Measurements from ENCODE around the gene EIF4EBP3. TPM values are rescaled to one million over a fixed set of nuclear protein-coding genes. Genes with fewer than 3 reads are reported as not detected.

Gene EIF4EBP3
- total RNA-seq, 1 donor from 2014 or later = 38.1 TPM

- no peaks in the 10 kb centered on the region for H3K27me3 ChIP-seq
- intact Hi-C loops (cut with DNase I) = no loop called here
- DNase-seq (ENCODE audit: extremely low spot score in 2 of 2) = no peak
- peaks cover 0 to 26% of the 10 kb centered on the region in 2 donors for H3K36me3 ChIP-seq
- H3K9me3 ChIP-seq = no peaks in the 10 kb centered on the region
- no peak overlapping the region for H3K4me3 ChIP-seq
- TF ChIP-seq POLR2A (IDR thresholded peaks at IDR 0.05) = no peak
- no peak for TF ChIP-seq CTCF (IDR thresholded peaks at IDR 0.05)
- no peak for TF ChIP-seq POLR2AphosphoS5 (IDR thresholded peaks at IDR 0.05; ENCODE audit: insufficient read depth in 1 of 2, low read depth in 1 of 2)
- H3K4me1 ChIP-seq = peaks cover 39% of the 10 kb centered on the region
- H3K27ac ChIP-seq = no peak overlapping the region
Measured at GRCh38 chr5:140554454-140554853, 7.0 kb downstream of the EIF4EBP3 start.

GRCh38 chr5:140555747-140556312 is 8.4 kb downstream of the EIF4EBP3 start:
- Histone ChIP-seq H3K9me3 (no peaks in the 10 kb centered on the region), H3K4me1 (peaks cover 30% of the 10 kb centered on the region), H3K27me3 (no peaks in the 10 kb centered on the region), H3K36me3 (peaks cover 0 to 23% of the 10 kb centered on the region in 2 donors), H3K27ac (no peak overlapping the region), H3K4me3 (peak overlapping the region; percentile 0 to 74)
- intact Hi-C loops (cut with DNase I) = no loop called here
- no peak for DNase-seq (ENCODE audit: extremely low spot score in 2 of 2)
- no peak for TF ChIP-seq POLR2AphosphoS5 (IDR thresholded peaks at IDR 0.05; ENCODE audit: insufficient read depth in 1 of 2, low read depth in 1 of 2)
- TF ChIP-seq POLR2A (IDR thresholded peaks at IDR 0.05) = no peak
- no peak for TF ChIP-seq CTCF (IDR thresholded peaks at IDR 0.05)

- TF ChIP-seq CTCF (IDR thresholded peaks at IDR 0.05) (no peak), POLR2A (IDR thresholded peaks at IDR 0.05) (no peak), POLR2AphosphoS5 (IDR thresholded peaks at IDR 0.05; ENCODE audit: insufficient read depth in 1 of 2, low read depth in 1 of 2) (no peak)
- peaks cover 0 to 19% of the 10 kb centered on the region in 2 donors for H3K36me3 ChIP-seq
- DNase-seq (ENCODE audit: extremely low spot score in 2 of 2) = no peak
- no peaks in the 10 kb centered on the region for H3K9me3 ChIP-seq
- H3K27me3 ChIP-seq = no peaks in the 10 kb centered on the region
- H3K27ac ChIP-seq = no peak overlapping the region
- intact Hi-C loops (cut with DNase I) = no loop called here
- H3K4me1 ChIP-seq = peaks cover 30% of the 10 kb centered on the region
- peak overlapping the region; percentile 74 to 83 for H3K4me3 ChIP-seq
Measured at GRCh38 chr5:140556438-140556837, 9.0 kb downstream of the EIF4EBP3 start.

- H3K4me3 ChIP-seq = peak within 1 kb of the TSS; percentile 74 to 83
- peaks cover 0 to 12% of the 10 kb centered on the region in 2 donors for H3K36me3 ChIP-seq
- no peaks in the 10 kb centered on the region for H3K9me3 ChIP-seq
- intact Hi-C loops (cut with DNase I) = no loop called here
- H3K4me1 ChIP-seq = peaks cover 35% of the 10 kb centered on the region
- TF ChIP-seq CTCF (IDR thresholded peaks at IDR 0.05) (no peak), POLR2A (IDR thresholded peaks at IDR 0.05) (peak; percentile 47 to 85), POLR2AphosphoS5 (IDR thresholded peaks at IDR 0.05; ENCODE audit: insufficient read depth in 1 of 2, low read depth in 1 of 2) (peak; percentile 97 to 98)
- peak within 1 kb of the TSS; percentile 79 for H3K27ac ChIP-seq
- no peaks in the 10 kb centered on the region for H3K27me3 ChIP-seq
- no peak for DNase-seq (ENCODE audit: extremely low spot score in 2 of 2)
Measured at GRCh38 chr5:140557136-140557805, 9.8 kb downstream of the EIF4EBP3 start, which contains the start of gene SRA1. TSS of gene SRA1 (minus strand) at chr5:140557473. CDS start at chr5:140557452, 21 bp downstream.

- Histone ChIP-seq H3K9me3 (no peaks in the 10 kb centered on the region), H3K4me1 (peaks cover 41% of the 10 kb centered on the region), H3K36me3 (peaks cover 0 to 12% of the 10 kb centered on the region in 2 donors), H3K27ac (peak overlapping the region; percentile 79), H3K27me3 (no peaks in the 10 kb centered on the region), H3K4me3 (no peak overlapping the region)
- DNase-seq (ENCODE audit: extremely low spot score in 2 of 2) = no peak
- TF ChIP-seq POLR2AphosphoS5 (IDR thresholded peaks at IDR 0.05; ENCODE audit: insufficient read depth in 1 of 2, low read depth in 1 of 2) = no peak
- TF ChIP-seq CTCF (IDR thresholded peaks at IDR 0.05) = no peak
- no peak for TF ChIP-seq POLR2A (IDR thresholded peaks at IDR 0.05)
- intact Hi-C loops (cut with DNase I) = no loop called here
Measured at GRCh38 chr5:140557965-140558364, 10.5 kb downstream of the EIF4EBP3 start.

Measured in vagina (tissue), 2 donors.